GM18526 (cell line): ENCODE measurements around the gene RAP1GAP2.
A peak's percentile ranks its signal among the peaks of the same experiment; 100 is the strongest.

Experiments
- POLR2A ChIP-seq: IDR thresholded peaks from 3 replicates; pipeline ENCODE4 v1.6.1; 2011; ENCODE audit not compliant: insufficient read length; ENCODE audit errors: extremely low read depth

Gene RAP1GAP2

DNA sequence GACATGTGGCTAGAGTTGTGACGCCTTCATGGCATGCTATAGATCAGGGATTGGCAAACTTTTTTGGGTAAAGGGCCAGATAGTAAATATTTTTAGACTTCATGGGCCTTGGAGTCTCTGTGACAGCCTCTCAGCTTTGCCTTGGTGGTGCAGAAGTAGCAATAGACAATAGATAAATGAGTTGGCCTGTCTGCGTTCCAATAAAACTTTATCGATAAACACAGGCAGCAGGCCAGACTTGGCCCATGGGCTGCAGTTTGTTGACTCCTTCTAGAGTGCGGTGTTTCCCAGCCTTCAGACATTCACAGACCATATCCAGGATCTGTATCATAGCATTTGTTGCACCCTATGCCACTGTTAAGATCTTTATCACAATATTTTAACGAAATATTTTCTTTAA is 190.7 kb downstream of the RAP1GAP2 start:
- TF ChIP-seq POLR2A: no peak

DNA sequence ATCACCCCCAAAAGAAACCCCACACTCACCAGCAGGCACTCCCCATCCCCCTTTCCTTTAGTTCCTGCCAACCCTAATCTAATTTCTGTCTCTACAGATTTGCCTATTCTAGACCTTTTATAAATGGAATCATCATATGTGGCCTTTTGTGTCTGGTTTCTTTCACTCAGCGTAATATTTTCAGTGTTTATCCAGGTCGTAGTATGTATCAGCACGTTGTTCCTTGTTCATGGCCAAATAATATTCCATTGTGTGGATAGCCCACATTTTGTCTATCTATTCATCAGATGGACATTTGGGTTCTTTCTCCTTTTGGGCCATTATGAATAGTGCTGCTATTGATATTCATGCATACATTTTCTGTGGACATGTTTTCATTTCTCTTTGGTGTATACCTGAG is 193.6 kb downstream of the RAP1GAP2 start:
- no peak for TF ChIP-seq POLR2A

DNA sequence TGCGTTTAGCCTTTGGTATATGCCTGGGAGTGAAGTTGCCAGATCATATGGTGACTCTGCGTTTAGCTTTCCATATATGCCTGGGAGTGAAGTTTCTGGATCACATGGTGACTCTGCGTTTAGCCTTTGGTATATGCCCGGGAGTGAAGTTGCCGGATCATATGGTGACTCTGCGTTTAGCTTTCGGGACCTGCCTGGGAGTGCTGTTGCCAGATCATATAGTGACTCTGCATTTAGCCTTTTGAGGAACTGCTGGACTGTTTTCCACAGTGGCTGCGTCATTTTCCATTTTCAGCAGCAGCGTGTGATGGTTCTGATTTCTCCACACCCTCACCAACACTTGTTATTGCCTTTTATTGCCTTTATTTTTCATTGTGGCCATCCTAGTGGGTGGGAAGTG is 194.2 kb downstream of the RAP1GAP2 start:
- TF ChIP-seq POLR2A: no peak

DNA sequence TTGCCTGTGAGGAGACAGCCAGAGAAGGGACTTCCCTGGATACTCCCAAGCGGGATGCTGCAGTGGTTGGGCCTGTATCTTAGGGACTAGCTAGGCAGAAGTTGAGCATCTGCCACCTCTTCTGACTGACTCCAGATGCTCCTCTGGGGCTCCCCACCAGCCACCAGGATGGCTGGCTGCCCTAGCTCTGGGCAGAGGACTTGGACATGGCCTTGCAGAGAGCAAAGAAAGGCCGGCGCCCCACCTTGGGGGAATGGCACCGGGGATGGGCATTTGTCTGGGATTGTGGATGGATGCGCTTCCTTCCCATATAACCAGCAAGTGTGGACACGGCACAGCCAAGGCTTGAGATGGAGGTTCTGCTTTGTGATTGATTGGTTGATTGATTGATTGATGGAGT is 198.2 kb downstream of the RAP1GAP2 start:
- no peak for TF ChIP-seq POLR2A

DNA sequence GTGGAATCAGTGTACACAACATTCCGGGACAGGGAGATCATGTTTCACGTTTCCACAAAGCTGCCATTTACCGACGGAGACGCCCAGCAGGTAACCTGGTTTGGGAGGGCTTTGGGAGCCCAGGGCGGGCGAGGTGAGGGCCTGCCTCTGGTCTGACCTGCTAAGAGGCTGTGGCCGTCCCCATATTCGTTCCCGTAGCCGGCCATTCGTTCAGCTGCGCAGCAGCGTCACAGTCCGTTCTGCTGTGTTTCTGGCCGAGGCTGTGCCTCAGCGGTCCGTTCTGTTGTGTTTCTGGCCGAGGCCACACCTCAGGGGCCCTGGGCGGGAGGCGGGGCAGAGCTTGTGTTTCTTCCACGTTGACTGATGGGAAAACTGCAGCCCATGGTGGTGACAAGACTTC is 199.1 kb downstream of the RAP1GAP2 start:
- no peak for TF ChIP-seq POLR2A

DNA sequence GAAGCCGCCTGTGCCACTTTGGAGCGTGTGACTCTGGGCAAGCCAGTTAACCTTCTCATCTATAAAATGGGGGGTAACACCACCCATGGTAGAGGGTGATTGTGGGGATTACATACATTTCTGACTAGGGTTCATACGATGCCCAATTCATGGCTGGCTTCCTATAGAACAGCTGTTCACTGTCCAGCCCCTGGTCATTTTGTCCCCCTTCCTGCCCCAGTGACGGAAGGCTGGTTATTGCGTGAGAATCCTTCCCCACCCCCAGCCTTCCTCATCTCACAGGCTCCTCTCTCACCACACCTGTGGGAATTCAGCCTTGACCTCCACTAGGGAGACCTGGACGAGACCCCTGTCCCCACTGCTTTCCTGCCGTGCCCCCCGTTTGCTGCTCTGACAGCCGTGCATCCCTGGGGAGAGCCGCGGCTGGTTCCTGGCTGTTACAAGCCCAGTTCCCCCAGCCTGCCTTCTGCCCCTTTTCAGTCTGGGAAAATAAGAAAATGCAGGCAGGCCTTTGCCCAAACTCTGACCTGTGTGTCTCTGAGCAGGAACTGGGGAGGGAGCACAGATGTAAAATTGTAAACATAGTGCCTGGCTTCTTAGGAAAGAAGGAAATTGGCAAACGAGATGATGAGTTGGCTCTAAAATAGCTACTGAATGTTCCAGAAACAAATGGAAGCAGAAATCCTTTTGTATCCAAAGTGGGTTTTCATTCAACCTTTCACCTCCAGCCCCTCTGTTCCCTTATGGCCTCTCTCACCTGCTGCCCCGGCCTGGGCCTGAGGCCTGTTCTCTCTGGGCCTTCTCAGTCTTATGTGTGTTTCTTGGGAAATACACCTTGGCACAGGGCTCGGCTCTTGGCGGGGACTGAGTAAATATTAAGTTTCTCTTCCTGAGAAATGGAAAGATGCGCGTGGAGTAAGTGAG is 199.9 kb downstream of the RAP1GAP2 start:
- TF ChIP-seq POLR2A: no peak

DNA sequence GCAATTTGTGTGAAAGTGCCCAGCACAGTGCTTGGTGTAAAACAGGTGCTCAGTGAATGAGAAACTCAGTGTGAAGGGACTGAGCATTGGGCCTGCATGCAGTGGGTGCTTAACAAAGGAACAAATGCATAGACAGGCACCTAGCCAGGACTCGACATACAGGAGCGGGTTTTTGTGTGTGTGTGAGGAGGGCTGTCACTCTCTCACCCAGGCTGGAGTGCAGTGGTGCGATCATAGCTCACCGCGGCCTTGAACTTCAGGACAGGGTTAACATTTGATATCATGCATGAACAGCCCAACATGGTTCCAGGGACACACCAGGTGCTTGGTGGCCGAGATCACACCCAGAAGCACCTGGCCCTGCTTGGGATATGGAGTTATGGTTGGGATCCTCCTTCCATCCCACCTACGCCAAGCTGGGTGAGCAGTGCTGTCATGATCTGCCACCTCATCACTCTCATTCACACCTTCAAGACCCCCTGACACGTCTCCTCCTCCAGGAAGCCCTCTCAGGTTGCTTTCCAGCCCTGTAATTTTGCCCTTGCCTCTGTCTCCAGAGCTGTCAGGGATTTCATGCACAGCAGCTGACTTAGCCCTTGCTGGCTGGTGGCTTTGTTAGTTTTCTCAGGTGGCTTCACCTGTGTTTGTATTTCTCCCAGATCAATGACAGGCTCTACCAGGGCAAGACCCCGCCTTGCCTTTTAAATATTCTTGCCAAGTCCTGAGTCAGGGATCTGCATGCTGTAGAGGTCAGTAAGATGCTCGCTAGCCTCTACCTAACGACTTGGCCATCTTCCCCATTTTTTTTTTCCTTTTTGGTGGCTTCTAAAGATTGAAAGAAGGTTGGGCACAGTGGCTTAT is 200.8 kb downstream of the RAP1GAP2 start:
- no peak for TF ChIP-seq POLR2A

DNA sequence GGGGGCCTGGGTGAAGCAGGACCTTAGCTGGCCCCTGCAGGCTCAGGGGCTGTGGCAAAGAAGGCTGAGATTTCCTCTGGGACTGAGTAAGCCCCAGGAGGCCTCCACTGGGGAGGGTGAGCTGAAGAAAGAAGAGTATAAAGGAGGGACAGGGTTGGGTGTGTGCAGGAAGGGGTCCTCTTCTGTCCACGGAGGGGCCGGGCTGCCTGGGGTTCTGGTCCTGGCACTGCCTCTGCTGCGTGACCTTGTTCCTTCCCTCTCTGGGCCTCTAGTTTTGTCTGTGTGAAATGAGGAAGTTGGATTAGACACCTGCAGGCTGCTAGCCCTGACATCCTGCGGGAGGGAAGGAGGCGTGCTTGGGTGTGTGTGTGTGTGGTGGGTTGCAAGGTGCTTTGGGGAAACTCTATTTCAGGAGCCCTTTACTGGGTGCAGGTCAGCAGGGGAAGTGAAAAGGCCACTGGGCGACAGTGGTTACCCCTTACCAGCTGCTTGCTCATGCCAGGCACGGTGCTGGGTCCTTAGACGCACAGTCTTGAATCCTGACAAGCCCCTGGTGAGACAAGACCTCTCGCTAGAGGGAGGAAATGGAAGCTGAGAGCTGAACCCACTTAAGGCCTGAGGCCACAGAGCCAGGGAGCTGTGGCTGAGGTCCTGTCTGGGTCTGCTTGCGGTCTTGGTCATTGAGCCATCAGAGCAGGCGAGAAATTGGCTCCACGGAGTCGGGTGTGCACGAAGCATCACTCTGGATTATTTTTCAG is 206.5 kb downstream of the RAP1GAP2 start:
- no peak for TF ChIP-seq POLR2A

DNA sequence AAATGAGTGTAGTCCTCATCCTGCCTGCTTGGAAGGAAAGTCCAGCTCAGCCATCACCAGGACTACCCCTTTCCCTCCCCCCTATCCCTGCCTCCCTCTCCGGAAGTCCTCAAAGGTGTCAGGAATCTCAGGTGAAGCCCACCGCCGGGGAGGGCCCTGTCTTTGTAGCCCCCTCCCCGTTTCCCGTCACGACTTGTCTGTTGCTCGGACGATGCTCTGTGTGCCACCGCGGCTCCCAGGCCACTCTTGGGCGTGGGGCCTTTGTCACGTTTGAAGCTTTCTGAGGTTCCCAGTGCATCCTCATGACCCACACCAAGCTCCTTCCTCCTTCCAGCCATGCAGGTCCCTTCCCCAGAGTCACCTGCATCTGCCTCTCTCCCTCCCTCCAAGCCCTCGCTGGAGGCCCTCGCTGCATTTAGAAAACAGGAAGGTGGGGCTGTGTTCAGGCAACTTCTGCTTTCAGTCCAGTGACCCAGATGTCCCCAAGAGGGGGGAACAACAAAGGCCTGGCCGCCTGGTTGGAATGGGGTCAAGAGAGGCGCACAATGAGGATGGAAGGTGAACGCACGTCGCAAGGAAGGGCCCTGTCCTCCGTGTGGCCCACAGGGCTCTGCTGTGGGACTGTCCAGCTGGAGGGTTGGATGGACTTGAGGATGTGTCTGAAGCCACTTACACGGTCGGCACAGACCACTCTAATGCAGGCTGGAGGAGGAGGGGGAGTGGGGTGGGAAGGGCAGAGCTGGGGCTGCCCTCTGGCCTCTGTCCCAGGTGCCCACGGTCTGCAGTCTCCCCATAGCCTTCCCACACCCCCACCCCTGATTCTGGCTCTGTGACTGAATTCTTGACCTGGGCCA is 207.3 kb downstream of the RAP1GAP2 start:
- TF ChIP-seq POLR2A: no peak

DNA sequence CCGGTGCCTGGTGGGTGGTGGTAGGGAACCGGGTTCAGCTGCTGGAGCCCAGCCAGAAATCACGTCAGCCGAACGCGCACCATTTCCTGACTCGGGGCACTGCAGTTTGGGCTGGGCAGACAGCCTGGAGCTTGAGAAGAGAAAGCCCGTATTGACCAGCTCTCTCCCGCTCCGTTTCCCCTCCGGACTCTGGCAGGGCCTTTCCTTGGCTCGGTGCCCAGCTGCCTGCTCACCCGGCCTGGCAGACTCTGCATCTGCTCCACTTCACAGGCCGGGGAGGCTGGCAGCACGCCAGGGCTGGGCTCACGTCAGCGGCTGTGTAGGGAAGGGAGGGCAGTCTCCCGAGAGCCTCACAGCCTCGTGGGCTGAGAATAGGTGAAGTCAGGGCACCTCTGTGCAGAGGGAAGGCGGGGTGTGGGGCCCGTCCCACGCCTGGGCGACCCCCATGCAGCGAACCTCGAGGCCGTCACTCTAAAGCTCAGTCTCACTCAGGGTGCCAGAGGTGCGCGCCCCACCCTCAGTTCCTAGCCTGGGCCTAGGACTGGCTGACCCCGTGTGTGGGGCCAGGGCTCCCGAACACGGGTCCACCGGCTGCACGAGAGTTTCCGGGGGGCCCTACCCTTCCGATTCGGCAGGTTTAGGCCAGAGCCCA is 208.0 kb downstream of the RAP1GAP2 start:
- TF ChIP-seq POLR2A: peak; percentile 29

DNA sequence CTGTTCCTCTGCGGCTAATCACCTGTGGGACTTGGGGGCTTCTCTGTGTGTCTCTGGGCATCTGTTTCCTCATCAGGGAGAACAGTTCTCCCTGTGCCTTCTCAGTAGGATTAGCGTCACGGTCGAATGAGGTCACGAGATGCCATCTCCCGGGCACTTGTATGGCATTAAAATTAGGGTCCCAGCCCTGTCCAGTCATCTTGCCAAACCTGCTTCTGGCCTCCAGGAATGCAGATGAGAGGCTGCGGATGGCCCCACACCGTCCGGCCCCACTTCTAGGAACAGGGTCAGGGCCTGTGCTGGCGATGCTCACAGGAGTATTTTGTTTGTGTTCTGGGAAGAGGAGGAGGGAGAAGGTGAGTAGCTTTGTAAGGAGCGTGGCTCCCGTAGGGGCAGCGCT is 208.7 kb downstream of the RAP1GAP2 start:
- no peak for TF ChIP-seq POLR2A

DNA sequence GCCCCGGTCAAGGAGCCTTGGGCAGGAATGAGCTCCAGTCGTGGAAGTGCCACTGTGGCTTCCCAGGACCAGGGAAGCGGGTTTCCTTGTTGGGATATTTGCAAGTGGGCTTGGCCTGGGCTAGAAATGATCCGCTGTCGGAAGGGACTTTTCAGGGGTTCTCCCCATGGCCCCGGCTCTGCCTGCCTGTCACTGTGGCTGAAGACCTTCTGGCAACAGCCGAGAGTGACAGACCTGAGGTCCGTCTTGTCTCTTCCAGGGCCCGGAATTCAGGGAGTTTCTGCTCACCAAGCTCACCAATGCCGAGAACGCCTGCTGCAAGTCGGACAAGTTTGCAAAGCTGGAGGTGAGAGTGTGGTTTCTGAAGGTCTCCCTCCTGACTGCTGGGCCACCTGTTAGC is 209.5 kb downstream of the RAP1GAP2 start:
- no peak for TF ChIP-seq POLR2A

DNA sequence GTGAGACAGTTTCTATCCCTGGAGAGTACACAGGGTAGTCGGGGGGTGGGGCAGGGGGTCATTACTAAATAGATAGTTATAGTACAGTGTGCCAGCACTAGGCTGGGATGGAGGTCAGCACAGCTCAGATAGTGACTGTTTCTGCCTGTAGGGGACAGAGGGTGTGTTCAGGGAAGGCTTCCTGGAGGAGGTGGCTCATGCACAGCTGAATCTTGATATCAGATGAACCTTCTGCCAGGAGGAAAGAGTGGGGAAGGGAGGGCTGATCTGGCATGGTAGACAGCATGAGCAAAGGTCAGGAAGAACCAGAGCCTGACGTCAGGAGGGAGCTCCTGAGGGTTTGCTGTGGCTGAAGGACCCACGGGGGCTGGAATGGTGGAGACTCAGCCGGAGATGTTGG is 210.6 kb downstream of the RAP1GAP2 start:
- TF ChIP-seq POLR2A: no peak

DNA sequence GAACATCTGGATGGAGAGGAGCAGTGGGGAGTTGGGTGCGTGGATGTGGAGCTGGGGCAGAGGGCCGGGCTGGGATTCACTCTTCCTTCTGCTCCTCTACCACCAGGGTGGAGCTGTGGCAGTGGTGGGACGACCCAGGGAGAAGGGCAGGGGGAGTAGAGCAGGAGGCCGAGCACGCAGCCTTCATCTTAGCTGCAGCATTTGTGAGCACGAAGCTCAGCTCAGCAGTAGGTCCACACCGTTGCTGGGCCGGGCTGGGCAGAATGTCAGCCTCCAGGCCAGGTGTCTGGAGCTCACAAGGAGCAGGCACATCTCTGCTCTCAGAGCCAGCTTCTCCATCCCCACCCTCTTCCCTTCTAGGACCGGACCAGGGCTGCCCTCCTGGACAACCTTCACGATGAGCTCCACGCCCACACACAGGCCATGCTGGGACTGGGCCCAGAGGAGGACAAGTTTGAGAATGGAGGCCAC is 211.4 kb downstream of the RAP1GAP2 start:
- TF ChIP-seq POLR2A: no peak
